NCI-H2029 (cell line): Measurements from ENCODE around the gene TMED4.

Experiments
- DNase-seq: peaks from one replicate; lab custom pipeline; 2025; lab: John Stamatoyannopoulos, UW

The TMED4 gene

GRCh38 chr7:44581879-44582603 is at the start of gene TMED4:
Gene TMED4 (minus strand): TSS chr7:44582231. CDS start chr7:44582206, 25 bp downstream.
- peak; percentile 99 for DNase-seq

- no peak for DNase-seq
Observed at GRCh38 chr7:44631458-44632115, 49.6 kb upstream of the TMED4 start.

GRCh38 chr7:44630792-44631457 is 48.9 kb upstream of the TMED4 start:
- no peak for DNase-seq

- no peak for DNase-seq
Observed at GRCh38 chr7:44629829-44630522, 47.9 kb upstream of the TMED4 start.

DNA sequence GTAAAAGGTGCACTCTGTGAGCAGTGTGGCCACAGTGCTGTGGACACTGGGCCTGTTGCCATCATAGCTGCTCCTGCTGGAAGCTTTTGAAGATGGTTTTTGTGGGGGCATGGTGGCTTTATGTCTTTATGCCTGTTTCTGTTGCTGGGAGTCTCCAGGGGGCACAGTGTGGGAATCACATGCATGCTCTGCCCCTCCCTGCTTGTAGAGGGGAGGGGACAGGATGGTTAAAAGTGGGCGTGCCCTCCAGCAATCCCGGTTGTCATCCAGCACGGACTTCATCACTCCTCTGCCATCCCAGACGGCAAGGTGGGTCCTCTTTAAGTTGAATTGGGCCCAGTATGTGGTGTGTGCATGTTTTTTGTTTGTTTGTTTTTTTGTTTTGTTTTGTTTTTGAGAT is 44.6 kb upstream of the TMED4 start:
- no peak for DNase-seq

GRCh38 chr7:44625526-44626471 is 43.8 kb upstream of the TMED4 start:
- no peak for DNase-seq

DNA sequence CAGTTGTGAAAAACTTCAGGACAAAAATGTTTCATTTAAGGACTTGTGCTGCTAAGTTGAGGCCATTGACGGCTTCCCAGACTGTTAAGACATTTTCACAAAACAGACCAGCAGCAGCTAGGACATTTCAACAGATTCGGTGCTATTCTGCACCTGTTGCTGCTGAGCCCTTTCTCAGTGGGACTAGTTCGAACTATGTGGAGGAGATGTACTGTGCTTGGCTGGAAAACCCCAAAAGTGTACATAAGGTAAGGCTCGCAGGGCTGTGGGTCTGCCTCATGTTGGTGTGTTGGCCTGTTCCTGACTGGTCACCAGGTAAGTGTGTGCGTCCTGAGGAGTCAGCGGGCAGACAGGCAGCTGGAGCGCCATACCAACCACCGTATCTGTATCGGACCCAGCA is 42.3 kb upstream of the TMED4 start:
- DNase-seq, result no peak

DNA sequence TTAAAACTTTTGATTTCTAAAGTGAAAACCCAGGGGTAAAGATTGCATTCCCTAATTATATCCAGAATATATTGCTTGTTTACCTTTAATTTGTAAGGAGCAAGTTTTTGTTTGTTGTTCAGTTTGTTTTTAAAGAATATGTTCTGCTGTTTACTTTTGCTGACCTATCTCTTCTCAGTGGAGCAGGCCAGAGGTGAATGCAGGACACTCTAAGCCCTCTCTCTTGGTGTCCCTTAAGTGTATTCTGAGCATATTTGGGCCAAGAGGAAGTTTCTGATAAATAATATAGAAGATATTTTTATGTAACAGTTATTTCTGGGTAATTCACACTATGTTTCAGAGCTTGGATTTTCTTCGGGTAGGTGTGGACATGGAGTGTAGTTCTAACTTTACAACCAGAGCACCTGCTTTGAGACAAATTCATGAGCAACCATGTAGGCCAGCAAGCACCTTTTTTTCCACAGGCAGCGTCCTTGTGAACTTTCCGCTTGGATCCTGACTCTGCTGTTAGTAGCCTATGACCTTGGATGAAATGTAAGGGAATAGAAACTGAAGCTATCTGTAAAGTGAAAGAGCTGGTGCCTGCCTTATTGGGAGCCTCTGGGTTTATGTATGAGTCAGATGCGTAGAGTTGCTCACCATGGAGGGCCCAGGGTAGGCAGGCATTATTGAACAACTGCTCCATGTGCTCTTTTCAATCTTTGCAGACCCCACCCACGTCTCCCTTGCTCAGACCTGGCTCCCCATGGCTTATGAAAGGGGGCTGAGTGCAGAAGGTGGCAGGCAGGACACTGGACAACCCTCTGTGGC is 40.5 kb upstream of the TMED4 start:
- no peak for DNase-seq

- no peak for DNase-seq
Observed at GRCh38 chr7:44621750-44622103, 39.7 kb upstream of the TMED4 start.

DNA sequence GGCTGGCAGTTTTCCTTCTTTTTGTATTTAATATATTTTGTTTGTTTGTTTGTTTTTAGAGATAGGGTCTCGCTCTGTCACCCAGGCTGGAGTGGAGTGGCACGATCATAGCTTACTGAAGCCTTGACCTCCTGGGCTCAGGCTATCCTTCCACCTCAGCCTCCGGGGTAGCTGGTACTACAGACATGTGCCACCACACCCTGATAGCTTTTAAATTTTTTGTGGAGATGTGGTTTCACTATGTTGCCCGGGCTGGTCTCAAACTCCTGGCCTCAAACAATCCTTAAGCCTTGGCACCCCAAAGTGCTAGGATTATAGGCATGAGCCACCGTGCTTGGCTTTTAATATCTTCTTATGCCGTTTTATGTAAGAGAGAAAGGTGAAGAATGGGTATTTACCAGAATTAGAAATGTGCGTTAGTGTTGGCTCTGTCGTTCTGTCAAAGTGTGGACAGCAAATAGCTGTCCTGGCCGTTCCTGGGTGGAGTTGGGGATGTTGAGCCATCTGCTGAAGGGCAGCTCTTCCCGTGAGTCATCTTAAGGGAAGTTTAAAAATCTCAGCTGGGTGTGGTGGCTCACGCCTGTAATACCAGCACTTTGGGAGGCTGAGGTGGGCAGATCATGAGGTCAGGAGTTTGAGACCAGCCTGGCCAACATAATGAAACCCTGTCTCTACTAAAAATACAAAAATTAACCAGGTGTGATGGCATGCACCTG is 39.2 kb upstream of the TMED4 start:
- no peak for DNase-seq

DNA sequence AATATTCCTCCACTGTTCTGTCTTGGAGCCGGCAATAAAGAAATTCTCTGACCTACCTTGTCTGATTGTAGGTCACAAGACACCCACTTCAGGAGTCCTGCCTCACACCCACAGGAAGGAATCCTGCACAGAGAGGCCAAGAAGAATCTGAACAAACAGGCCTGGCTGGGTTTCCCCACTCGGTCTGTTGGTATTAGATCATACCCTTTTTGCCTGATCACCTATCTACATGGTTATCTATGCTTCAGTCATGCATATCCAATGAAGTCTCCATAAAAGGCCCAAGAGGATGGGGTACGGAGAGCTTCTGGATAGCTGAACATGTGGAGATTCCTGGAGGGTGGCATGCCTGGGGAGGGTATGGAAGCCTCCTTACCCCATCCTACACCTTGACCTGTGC is 36.7 kb upstream of the TMED4 start:
- peak; percentile 58 for DNase-seq

GRCh38 chr7:44618045-44618444 is 36.0 kb upstream of the TMED4 start:
- no peak for DNase-seq

DNA sequence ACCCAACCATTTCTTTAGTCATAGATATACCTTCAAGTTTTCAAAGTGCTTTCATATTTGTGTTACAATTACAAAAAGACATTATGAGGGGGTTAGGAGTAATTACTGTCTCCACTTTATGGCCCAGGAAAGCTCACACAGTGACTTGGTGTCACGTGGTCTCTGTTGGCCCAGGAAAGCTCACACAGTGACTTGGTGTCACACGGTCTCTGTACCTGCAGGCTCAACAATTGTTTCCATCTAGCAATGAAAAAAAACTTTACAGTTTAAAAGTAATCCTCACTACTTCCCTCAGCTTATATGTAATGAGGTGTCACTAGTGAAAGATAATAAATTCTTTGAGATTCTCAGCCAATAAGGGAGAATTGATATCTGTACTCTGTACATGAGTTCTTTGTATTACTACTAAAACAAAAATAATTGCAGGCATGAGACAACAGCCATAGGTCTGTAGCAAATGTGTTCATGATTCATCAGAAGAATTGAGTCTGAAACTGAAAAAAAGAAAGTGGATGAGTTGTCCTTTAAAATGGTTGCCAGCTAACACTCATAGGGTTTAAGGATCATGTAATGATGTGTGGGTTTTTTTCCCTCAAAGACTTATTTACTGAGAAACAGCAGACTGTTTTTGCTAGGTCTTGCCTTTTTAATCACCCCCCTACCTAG is 35.3 kb upstream of the TMED4 start:
- DNase-seq, result no peak

GRCh38 chr7:44616545-44616944 is 34.5 kb upstream of the TMED4 start:
- DNase-seq, result no peak

DNA sequence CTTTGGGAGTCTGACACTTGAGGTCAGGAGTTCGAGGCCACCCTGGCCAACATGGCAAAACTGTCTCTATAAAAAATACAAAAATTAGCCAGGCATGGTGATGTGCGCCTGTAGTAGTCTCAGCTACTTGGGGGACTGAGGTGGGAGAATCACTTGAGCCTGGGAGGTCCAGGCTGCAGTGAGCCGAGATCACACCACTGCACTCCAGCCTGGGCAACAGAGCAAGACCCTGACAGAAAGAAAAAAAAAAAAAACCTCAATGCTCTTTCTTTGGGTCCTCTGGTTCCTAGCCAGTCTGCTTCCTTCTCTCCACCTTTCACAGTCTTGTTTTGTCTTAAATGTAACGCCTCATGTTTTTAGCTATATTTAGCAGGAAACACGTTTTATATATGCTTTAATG is 33.8 kb upstream of the TMED4 start:
- DNase-seq, result no peak

DNA sequence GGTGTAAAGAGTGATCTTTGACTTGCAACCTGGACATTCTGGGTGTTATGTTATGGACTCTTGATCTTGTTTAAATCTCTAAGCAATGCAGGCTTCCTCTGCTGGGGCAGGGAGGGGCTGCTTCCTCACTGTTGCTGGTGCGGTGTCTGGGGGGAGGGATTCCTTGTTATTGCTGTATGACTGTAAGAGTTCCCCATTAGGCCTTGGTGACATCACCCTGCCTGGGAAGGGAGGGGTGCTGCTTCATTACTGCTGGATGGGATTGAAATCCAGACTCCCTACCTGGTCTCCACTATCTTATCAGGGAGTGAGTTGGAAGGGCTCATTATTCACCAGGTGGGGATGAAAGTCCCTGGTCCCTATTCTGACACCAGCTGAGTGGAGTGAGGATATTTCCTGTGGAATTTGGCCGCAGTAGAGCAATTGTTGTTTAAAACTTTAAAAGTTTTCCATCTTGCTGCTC is 33.1 kb upstream of the TMED4 start:
- DNase-seq, result no peak

DNA sequence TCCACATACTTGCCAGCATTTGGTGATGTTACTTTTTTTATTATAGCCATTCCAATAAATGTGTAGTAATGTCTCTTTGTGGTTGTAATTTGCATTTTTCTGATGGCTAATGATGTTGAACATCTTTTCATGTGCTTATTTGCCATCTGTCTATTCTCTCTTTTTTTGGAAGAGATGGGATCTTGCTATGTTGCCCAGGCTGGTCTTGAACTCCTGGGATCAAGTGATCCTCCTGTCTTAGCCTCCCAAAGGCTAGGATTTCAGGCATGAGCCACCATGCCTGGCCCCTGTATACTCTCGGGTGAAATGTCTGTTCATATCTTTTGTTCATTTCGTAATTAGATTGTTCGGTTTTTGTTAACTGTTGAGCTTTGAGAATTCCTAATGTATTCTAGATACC is 27.8 kb upstream of the TMED4 start:
- DNase-seq, result no peak

- no peak for DNase-seq
Observed at GRCh38 chr7:44608916-44609648, 27.1 kb upstream of the TMED4 start.
